PC-9 (cell line): Measurements from ENCODE around the gene CCDC146. TPM values are rescaled to one million over a fixed set of nuclear protein-coding genes. Genes with fewer than 3 reads are reported as not detected.
"Not testable (repeated sequence)": the region's sequence is repeated elsewhere in the genome, so short reads cannot be mapped to it uniquely, and the experiment has no call there.

Experiments used
- BruUV-seq: library from RNA; stranded (reverse); fragments of 400-500 nt; replicated peaks from 2 replicates; lab custom pipeline; 2021; lab: Mats Ljungman, UMichigan
- CTCF ChIA-PET: fragments of 300-600 bp; sonication (Branson Sonifier 250); formaldehyde crosslinking; loops from one replicate; lab custom pipeline; 2022; ENCODE audit warnings: antibody characterized with exemption; lab: Charles Lee
- POLR2A ChIA-PET: fragments of 300-600 bp; sonication (Branson Sonifier 250); formaldehyde crosslinking; loops from one replicate; lab custom pipeline; 2022; ENCODE audit warnings: antibody characterized with exemption; ENCODE audit not compliant: unreplicated experiment; lab: Charles Lee
- DNase-seq, 2 experiments: peaks; one replicate each; pipeline versions ENCODE4 v3.0.0 to v3.0.0-alpha.2; 2015 to 2022; ENCODE audit warnings: mixed read lengths in 1 of 2
- H2AFZ ChIP-seq: fragments of 200-600 bp; sonication (generic); 2 replicates; pipeline ENCODE4 v1.8.1; 2017; ENCODE audit warnings: antibody characterized with exemption
- H3F3A ChIP-seq: fragments of 200-600 bp; sonication (generic); 2 replicates; pipeline ENCODE4 v1.8.1; 2017; ENCODE audit warnings: antibody characterized with exemption, mild to moderate bottlenecking, low read depth; ENCODE audit not compliant: insufficient read depth
- H3K27ac ChIP-seq: fragments of 200-600 bp; sonication (generic); 2 replicates; pipeline ENCODE4 v1.6.1; 2016; ENCODE audit warnings: mixed run types
- H3K27me3 ChIP-seq: fragments of 200-600 bp; sonication (generic); 2 replicates; pipeline ENCODE4 v1.6.1; 2016; ENCODE audit warnings: low read depth, mixed run types; ENCODE audit not compliant: insufficient read depth
- H3K36me3 ChIP-seq: fragments of 200-600 bp; sonication (generic); 2 replicates; pipeline ENCODE4 v1.6.1; 2016; ENCODE audit warnings: low read depth, mixed run types
- H3K4me1 ChIP-seq: fragments of 200-600 bp; sonication (generic); replicated peaks from 2 replicates; pipeline ENCODE4 v1.6.1; 2016; ENCODE audit warnings: mixed run types; ENCODE audit not compliant: insufficient read depth
- H3K4me2 ChIP-seq: fragments of 200-600 bp; sonication (generic); 2 replicates; pipeline ENCODE4 v1.6.1; 2017; ENCODE audit warnings: mixed run types
- H3K4me3 ChIP-seq: fragments of 200-600 bp; sonication (generic); 2 replicates; pipeline ENCODE4 v1.6.1; 2016; ENCODE audit warnings: mixed run types
- H3K79me2 ChIP-seq: fragments of 200-600 bp; sonication (generic); 2 replicates; pipeline ENCODE4 v1.6.1; 2017; ENCODE audit warnings: low read depth, mixed run types
- H3K9me2 ChIP-seq: fragments of 200-600 bp; sonication (generic); 2 replicates; pipeline ENCODE4 v1.8.1; 2017; ENCODE audit warnings: mild to moderate bottlenecking; ENCODE audit not compliant: insufficient read depth
- H3K9me3 ChIP-seq: fragments of 200-600 bp; sonication (generic); 2 replicates; pipeline ENCODE4 v1.8.1; 2016; ENCODE audit warnings: low read depth; ENCODE audit not compliant: insufficient read depth
- H4K20me1 ChIP-seq: fragments of 200-600 bp; sonication (generic); 2 replicates; pipeline ENCODE4 v1.8.1; 2017; ENCODE audit not compliant: insufficient read depth
- intact Hi-C: fragments of 100-400 bp; cut with micrococcal nuclease; formaldehyde crosslinking; loops from one replicate; pipeline ENCODE4 v1.10.0; 2022; ENCODE audit not compliant: unreplicated experiment
- total RNA-seq: library from RNA; stranded (reverse); gene quantifications from 2 replicates; pipeline ENCODE4 v1.2.3, GENCODE V29; 2021

Gene CCDC146
- total RNA-seq, 1 experiment from 2014 or later, result 15.9 TPM

DNA sequence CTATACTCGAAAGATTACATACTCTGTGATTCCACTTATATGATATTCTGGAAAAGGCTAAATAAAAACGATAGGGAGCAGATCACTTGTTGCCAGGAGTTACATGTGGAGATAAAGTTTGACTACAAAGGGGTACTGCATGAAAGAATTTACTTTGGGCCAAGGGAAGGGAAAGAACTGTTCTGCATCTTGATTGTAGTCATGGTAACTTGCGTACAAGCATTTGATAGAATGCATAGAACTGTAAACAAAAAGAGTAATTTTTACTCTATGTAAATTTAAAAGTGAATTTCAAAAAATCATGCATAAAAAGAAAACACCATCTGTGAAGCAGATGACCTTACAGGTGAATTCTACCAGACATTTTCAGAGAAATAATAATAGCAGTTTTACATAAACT is 9.4 kb downstream of the CCDC146 start:
- BruUV-seq, CTCF ChIA-PET, H3K27me3 ChIP-seq, H3K9me2 ChIP-seq, H3F3A ChIP-seq, POLR2A ChIA-PET, H3K79me2 ChIP-seq, H3K9me3 ChIP-seq, H3K27ac ChIP-seq, H3K4me1 ChIP-seq, DNase-seq, H3K4me3 ChIP-seq, H4K20me1 ChIP-seq, H3K4me2 ChIP-seq, intact Hi-C loops, H3K36me3 ChIP-seq, H2AFZ ChIP-seq: not testable (repeated sequence)

DNA sequence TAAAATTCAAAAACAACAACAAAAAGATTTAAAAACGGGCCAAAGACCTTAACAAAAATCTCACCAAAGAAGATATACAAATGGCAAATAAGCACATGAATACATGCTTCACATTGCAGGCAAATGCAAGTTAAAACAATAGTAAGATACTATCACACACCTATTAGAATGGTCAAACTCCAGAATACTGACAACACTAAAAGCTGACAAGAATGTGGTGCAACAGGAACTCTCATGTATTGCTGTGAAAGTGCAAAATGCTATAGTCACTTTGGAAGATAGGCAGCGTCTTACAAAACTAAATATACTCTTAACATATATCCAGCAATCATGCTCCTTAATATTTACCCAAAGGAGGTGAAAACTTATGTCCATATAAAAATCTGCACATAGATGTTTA is 16.3 kb downstream of the CCDC146 start:
- intact Hi-C loops, H2AFZ ChIP-seq, H3K9me2 ChIP-seq, H3K4me3 ChIP-seq, H3K27me3 ChIP-seq, DNase-seq, H3K4me2 ChIP-seq, H3K9me3 ChIP-seq, H3K79me2 ChIP-seq, BruUV-seq, CTCF ChIA-PET, POLR2A ChIA-PET, H3K36me3 ChIP-seq, H4K20me1 ChIP-seq, H3K4me1 ChIP-seq, H3F3A ChIP-seq, H3K27ac ChIP-seq: not testable (repeated sequence)

DNA sequence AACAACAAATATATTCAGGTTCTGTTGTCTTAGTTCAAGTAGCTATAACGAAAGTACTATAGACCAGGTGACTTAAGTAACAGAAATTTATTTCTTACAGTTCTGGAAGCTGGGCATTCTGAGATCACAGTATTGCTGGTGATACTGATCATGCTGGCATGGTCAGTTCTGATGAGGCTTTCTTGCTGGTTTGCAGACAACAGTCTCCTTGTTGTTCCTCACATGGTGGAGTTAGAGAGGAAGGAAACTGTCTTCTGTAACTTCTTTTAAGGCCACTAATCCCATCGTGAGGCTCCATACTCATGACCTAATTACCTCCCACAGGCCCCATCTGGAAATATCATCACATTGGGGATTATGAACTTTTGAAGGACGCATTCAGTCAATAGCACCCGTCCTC is 17.9 kb downstream of the CCDC146 start:
- H3K27me3 ChIP-seq, H3K79me2 ChIP-seq, H3K36me3 ChIP-seq, POLR2A ChIA-PET, H3K4me3 ChIP-seq, BruUV-seq, DNase-seq, H2AFZ ChIP-seq, H3K4me1 ChIP-seq, H3K4me2 ChIP-seq, H3K9me2 ChIP-seq, CTCF ChIA-PET, H3F3A ChIP-seq, H3K9me3 ChIP-seq, H4K20me1 ChIP-seq, H3K27ac ChIP-seq, intact Hi-C loops: not testable (repeated sequence)

DNA sequence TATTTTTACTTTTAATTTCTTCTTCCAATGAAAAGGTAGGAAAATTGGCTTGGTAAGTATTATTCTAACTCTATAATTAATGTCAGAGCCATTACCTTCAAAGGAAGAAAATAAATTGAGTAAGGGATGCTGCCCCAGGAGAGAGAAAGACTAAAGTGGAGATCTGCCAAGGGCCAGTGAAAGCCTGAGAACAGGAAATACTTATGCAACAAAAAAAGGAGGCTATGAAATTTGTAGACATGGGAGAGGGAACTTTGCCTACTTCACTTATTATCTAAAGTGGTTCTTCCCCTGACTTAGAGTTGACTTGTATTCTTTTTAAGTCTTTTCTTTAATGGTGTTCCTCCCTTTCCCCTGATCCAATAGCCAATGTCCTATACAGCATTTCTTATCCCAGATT is 29.8 kb downstream of the CCDC146 start:
- H3K27me3 ChIP-seq, H3K4me2 ChIP-seq, H3F3A ChIP-seq, H3K9me3 ChIP-seq, H4K20me1 ChIP-seq, H2AFZ ChIP-seq, H3K27ac ChIP-seq, POLR2A ChIA-PET, DNase-seq, H3K9me2 ChIP-seq, H3K4me3 ChIP-seq, H3K79me2 ChIP-seq, CTCF ChIA-PET, H3K4me1 ChIP-seq, BruUV-seq, intact Hi-C loops, H3K36me3 ChIP-seq: not testable (repeated sequence)

DNA sequence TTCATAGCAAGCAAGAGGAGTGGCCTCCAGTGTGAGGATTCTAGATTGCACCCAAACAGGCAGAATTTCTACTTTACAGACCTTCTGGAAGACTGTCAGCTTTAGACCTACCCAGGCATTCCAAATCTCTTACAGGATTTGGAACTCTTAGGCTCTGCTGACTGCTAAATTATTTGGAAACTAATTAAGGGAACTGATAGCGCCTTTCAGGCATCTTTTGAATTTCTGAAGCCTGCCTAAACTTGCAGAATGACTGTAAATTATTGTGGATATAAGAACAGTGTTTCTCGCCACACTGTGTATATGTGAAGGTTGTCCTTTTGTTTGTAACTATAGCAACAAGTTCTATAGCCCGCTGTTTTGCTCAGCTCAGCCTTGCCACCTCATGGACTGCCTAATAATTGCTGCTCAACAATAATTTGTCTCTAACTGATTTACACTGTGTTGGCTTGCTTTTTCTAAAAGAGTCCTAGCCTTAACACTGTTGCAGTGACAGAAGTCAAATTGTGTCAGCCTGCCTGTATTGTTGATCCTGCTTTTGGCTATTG is 32.6 kb downstream of the CCDC146 start:
- H3K27me3 ChIP-seq, result not testable (repeated sequence)

DNA sequence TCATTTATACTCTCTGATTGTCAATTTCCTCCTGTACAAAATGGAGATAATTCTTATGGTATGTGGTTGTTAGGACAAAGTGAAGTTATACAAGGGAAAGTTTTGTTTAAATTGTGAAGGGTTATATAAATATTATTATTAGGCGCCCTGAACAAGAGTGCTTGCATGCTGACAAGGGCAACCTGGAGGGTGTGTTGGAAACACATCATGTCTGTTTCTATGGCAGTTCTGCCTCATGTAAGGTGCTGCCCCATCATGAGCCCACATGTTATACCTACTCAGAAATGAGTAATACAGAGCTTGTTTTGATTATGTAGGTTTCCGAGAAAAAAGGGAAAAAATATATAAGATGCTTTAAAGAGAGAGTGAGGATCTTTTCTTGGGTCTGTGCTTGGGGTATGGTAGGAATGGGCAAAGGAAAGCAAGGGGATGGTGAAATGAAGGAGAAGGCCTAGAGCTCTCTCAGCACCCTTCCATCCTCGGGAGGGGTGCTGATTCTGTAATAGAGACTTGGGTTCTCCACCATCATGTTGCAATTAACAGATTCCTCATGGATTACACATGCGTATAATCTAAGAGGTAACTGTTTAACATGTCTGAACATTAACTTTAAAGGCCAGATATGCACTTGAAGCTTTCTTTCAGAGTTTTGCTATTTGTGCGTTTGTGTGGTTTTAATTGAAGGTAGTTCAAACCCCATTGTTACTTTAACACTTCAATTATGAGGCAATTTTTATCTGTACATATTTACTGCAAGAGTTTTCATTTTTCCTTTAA is 33.4 kb downstream of the CCDC146 start:
- DNase-seq, H3K79me2 ChIP-seq, H3K9me3 ChIP-seq, BruUV-seq, intact Hi-C loops, H3K4me1 ChIP-seq, H3F3A ChIP-seq, CTCF ChIA-PET, H2AFZ ChIP-seq, H4K20me1 ChIP-seq, H3K4me3 ChIP-seq, H3K9me2 ChIP-seq, H3K4me2 ChIP-seq, H3K36me3 ChIP-seq, H3K27ac ChIP-seq, H3K27me3 ChIP-seq, POLR2A ChIA-PET: not testable (repeated sequence)

More for the DNA sequence above, 32.6 kb downstream of the CCDC146 start:
- DNase-seq, CTCF ChIA-PET, BruUV-seq, H3K4me3 ChIP-seq, H4K20me1 ChIP-seq, H3K9me2 ChIP-seq, H2AFZ ChIP-seq, H3K79me2 ChIP-seq, POLR2A ChIA-PET, H3K27ac ChIP-seq, H3F3A ChIP-seq, H3K4me1 ChIP-seq, H3K36me3 ChIP-seq, H3K4me2 ChIP-seq, H3K9me3 ChIP-seq, intact Hi-C loops: not testable (repeated sequence)

DNA sequence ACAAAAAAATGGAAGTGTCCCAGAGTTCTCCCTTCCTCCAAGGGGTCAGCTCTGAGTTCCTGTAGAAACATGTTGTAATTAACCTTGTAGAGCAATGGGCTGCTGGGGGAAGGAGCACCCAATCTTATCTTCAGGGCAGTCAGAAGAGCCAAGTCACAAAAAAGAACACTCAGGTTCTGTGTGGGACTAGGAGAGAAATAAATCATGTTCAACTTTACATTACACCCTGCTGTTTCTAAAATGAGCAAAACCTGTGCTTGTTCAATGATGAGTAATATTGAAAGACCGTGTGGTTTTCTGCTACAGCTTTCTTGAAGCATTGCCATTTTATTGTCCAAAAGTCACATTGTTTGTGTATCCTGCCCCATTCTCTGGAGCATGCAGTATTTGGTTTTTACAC is 34.6 kb downstream of the CCDC146 start:
- H3K27me3 ChIP-seq, H3K4me2 ChIP-seq, H3K79me2 ChIP-seq, H2AFZ ChIP-seq, H3K9me3 ChIP-seq, CTCF ChIA-PET, BruUV-seq, intact Hi-C loops, H3F3A ChIP-seq, H3K4me3 ChIP-seq, H3K36me3 ChIP-seq, H3K4me1 ChIP-seq, H3K27ac ChIP-seq, POLR2A ChIA-PET, H3K9me2 ChIP-seq, DNase-seq, H4K20me1 ChIP-seq: not testable (repeated sequence)
